ENCODE results near the gene DNAJC27.

DNAJC27 gene

DNA sequence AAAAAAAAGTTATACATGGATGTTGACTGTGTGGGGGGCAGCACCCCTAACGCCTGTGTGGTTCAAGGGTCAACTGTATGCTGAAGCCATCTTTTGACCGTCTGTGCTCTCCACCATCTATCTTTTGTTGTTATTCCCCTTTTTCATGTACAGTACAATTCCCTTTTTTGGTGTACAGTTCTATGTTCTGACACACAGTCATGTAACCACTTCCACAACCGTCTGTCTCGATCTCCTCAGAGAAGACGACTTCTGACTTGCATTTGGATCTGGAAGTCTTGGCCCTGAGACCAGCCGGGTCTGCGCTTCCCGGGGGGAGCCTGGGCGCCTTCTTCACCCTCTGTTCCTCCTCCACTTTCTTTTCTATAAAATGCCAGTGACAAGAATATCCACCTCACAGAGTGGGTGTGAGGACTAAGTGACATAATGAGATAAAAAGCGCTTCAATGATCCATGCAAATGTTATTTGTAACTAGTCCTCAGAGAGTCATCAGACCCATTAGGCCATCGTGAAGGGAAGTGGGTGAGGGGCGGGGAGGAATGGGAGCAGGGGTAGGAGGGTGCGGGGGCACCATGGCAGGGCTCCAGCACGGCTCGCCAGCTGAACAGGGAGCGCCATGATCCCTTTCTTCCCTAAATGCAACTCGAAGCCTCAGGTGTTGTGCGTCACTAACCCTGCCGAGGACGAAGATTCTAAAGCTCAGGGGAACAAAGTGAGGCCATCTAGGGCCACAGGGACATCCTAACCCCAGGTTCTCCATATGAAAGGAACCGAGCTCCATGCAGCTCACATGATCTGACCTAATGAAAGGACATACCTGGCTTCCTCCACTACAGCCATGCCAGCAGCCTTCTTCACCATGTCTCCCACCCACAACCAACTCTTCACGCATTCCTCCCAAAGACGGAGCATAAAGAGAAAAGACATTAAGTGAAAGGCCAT, 68.3 kb downstream of the DNAJC27 start:
- no peak overlapping the region for H3K27ac ChIP-seq
- no peak overlapping the region for H3K4me3 ChIP-seq
- peaks cover 77% of the 10 kb centered on the region for H3K36me3 ChIP-seq
- H3K27me3 ChIP-seq: no peaks in the 10 kb centered on the region
- peaks cover 7% of the 10 kb centered on the region for H3K9me3 ChIP-seq
- H3K4me2 ChIP-seq: no peak overlapping the region
- peaks cover 2% of the 10 kb centered on the region; the same call in 1 of the 2 replicates for H4K20me1 ChIP-seq
- H3K4me1 ChIP-seq: peaks cover 14% of the 10 kb centered on the region; the same call in 1 of the 2 replicates
- no peak overlapping the region for H3K9ac ChIP-seq
- TF ChIP-seq Cebpa-rat (IDR thresholded peaks at IDR 0.05): no peak

- no peak for TF ChIP-seq Cebpa-rat (IDR thresholded peaks at IDR 0.05)
- H3K9ac ChIP-seq: no peak overlapping the region
- no peaks in the 10 kb centered on the region; the same call in 1 of the 2 replicates for H3K27me3 ChIP-seq
- H3K4me2 ChIP-seq: peak overlapping the region; percentile 22; the same call in 1 of the 2 replicates
- peaks cover 6% of the 10 kb centered on the region; the same call in 1 of the 2 replicates for H3K4me1 ChIP-seq
- H3K36me3 ChIP-seq: peaks cover 76% of the 10 kb centered on the region
- peaks cover 47% of the 10 kb centered on the region for H3K9me3 ChIP-seq
- H3K27ac ChIP-seq: no peak overlapping the region; the same call in 1 of the 2 replicates
- no peak overlapping the region for H3K4me3 ChIP-seq
- no peaks in the 10 kb centered on the region for H4K20me1 ChIP-seq
Observed at GRCh38 chr2:24899361-24899910, 72.3 kb downstream of the DNAJC27 start.

DNA sequence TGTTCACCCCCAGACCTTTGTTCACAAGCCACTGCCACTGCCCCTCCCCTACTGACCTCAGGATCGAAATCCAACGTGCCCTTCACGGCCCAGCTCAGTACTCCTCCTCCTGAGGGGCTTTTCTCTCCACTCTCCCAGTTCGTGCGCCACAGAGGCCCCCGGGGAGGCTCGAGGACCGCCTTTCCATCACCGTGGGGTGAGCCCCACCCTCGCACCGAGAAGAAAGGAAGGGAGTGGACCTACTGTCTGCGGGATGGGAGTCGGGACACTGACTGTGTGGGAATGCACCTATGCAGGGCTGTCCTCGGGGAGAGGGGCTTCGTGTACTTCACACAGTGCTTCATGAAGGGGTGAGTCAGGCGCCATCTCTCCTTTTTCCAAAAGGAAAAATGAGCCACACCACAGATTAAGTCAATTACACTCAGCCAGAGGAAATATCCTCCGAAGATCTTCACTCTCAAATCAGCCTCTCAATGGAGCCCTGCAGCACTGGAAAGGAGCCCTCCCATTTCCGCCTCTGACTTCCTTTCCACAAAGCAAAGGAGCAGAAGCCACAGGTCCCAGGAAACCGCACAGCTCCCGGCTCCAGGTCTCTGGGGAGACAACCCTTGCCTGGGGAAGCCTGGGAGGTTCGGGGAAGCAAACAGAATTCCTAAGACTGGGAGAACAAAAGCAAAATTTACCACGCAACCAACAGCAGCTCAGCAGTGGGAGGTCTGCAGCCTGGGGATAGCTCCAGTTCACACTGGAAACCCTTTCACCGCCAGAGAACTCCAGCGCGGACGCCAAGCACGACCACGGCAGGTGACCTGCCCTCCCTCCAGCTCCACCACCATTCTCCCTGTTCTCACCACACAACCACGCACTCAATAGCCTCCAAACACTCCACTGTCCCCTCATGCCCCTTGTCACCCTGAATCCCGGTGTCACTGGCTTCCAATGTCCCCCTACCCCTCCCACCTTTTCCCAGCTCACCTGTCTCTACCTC, 73.3 kb downstream of the DNAJC27 start:
- peaks cover 57% of the 10 kb centered on the region for H3K9me3 ChIP-seq
- H4K20me1 ChIP-seq: no peaks in the 10 kb centered on the region
- H3K4me1 ChIP-seq: peaks cover 6% of the 10 kb centered on the region; the same call in 1 of the 2 replicates
- no peak for TF ChIP-seq Cebpa-rat (IDR thresholded peaks at IDR 0.05)
- no peak overlapping the region for H3K27ac ChIP-seq
- H3K4me3 ChIP-seq: no peak overlapping the region
- H3K4me2 ChIP-seq: no peak overlapping the region
- no peaks in the 10 kb centered on the region; the same call in 1 of the 2 replicates for H3K27me3 ChIP-seq
- peaks cover 73% of the 10 kb centered on the region for H3K36me3 ChIP-seq
- no peak overlapping the region for H3K9ac ChIP-seq

DNA sequence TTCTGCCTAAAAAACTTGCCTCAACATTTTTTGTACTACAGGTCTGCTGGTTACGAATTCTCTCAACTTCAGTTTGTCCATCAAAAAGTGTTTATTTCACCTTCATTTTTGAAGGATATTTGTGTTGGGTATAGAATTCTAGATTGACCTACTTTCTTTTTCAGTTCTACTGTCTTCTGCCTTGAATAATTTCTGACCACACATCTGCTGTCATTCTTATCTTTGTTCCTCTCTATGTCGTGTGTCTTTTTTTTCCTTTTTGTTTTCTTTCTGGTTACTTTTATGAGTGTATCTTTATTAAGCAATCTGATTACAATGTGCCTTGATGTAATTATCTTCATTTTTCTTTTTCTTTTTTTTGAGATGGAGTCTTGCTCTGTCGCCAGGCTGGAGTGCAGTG, 77.0 kb downstream of the DNAJC27 start:
- no peaks in the 10 kb centered on the region for H4K20me1 ChIP-seq
- 0 out of 2 replicates have a peak overlapping the region, but pooled peaks have one; percentile 16 for H3K4me3 ChIP-seq
- TF ChIP-seq Cebpa-rat (IDR thresholded peaks at IDR 0.05): no peak
- peaks cover 64% of the 10 kb centered on the region for H3K36me3 ChIP-seq
- no peak overlapping the region for H3K4me2 ChIP-seq
- no peaks in the 10 kb centered on the region; the same call in 1 of the 2 replicates for H3K27me3 ChIP-seq
- no peak overlapping the region for H3K27ac ChIP-seq
- H3K9me3 ChIP-seq: peaks cover 75% of the 10 kb centered on the region
- no peak overlapping the region for H3K9ac ChIP-seq
- H3K4me1 ChIP-seq: peaks cover 5% of the 10 kb centered on the region; the same call in 1 of the 2 replicates

DNA sequence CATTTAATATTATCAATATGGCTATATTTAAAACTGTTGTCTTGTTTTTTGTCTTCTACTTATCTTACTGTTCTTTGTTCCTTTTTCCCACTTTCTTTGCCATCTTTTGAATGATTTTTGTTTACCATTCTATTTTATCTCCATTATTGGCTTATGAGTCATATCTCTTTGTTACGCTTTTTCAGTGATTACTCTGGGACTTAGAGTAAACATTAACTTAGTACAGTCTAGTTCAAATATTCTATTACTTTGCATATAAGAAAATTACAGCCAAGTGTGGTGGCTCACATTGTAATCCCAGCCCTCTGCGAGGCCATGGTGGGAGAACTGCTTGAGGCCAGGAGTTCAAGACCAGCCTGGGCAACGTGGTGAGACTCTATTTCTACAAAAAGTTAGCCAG, 77.8 kb downstream of the DNAJC27 start:
- no peak overlapping the region for H3K9ac ChIP-seq
- H3K27ac ChIP-seq: no peak overlapping the region
- H3K36me3 ChIP-seq: peaks cover 57% of the 10 kb centered on the region
- H3K4me1 ChIP-seq: peaks cover 7% of the 10 kb centered on the region
- H3K4me3 ChIP-seq: no peak overlapping the region
- H3K9me3 ChIP-seq: peaks cover 73% of the 10 kb centered on the region
- no peak overlapping the region for H3K4me2 ChIP-seq
- H3K27me3 ChIP-seq: no peaks in the 10 kb centered on the region; the same call in 1 of the 2 replicates
- no peaks in the 10 kb centered on the region for H4K20me1 ChIP-seq
- TF ChIP-seq Cebpa-rat (IDR thresholded peaks at IDR 0.05): no peak
